ENCODE results near the gene SULT1A4.
"Not testable (repeated sequence)": the region's sequence is repeated elsewhere in the genome, so short reads cannot be mapped to it uniquely, and the experiment has no call there.

SULT1A4 gene

GRCh38 chr16:29459706-29460646, at the start of gene SULT1A4:
Gene SULT1A4, plus strand, starts transcription at chr16:29459913. Its CDS starts 1,473 bp downstream, at chr16:29461386.
- not testable (repeated sequence) for DNase-seq

DNA sequence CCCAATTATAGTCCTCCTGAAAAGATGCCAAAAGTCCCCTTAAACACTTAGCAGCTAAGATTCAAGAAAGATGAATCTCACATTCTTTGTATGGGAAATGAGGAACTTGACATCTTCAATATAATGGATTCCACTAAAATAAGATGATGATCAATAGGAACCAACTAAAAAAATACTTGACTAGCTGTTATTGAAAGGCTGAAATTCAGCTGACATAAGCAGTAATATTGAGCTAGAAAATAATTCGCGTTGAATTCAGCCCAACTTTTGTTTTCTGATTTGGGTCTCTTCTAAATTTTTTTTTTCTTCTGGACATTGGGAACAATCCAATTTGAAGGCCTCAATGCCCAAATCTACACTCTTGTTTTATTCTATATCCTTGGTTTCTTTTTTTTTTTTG, 36.1 kb upstream of the SULT1A4 start:
- DNase-seq: not testable (repeated sequence)

- not testable (repeated sequence) for DNase-seq
Observed at GRCh38 chr16:29425390-29425789, 34.3 kb upstream of the SULT1A4 start.

DNA sequence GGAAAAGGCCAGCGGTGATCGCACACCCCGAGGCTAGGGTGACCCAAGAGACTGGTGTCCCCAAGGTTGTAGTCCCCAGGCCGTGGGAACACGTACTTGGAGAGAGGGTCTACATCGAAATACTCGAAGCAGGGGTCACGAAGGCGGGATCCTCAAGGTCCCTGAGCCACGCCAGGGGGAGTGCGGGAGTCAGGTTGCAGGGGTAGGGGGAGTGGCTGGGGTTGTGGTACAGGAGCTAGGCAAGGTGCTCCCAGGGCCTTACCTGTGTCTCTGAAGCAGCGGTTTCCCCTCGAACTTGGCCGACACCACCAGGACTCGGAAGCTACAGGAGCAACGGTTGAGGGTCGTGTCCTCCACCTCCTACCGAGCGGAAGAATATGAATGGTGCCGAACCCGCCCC, 6.0 kb upstream of the SULT1A4 start:
- not testable (repeated sequence) for DNase-seq

DNA sequence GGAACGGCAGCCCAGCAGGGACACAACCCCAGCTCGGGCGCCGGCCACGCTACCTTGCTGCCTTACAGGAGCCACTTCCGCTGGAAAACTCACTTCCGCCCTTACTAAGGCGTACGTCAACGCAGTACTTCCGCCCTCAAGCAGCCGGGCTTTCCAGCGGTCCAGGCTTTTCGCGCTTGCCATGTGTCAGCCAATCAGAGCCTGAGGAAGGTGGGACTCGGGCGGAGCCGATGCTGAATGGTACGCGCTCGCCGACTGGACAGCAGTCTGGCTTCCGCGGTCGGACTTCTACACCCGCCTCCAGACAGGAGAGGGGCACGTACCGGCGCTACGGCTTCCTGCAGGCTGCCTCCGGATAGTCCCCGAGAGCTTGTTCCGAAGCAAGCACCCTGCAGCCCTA, 5.4 kb upstream of the SULT1A4 start, which contains the start of the genes BOLA2 and SLX1B:
TSS of gene BOLA2 (minus strand) at position 83 of the 400 bp plus-strand sequence. CDS start 98 bp downstream, outside the sequence.
TSS of gene SLX1B (plus strand) at position 265 of the 400 bp plus-strand sequence.
- not testable (repeated sequence) for DNase-seq

DNA sequence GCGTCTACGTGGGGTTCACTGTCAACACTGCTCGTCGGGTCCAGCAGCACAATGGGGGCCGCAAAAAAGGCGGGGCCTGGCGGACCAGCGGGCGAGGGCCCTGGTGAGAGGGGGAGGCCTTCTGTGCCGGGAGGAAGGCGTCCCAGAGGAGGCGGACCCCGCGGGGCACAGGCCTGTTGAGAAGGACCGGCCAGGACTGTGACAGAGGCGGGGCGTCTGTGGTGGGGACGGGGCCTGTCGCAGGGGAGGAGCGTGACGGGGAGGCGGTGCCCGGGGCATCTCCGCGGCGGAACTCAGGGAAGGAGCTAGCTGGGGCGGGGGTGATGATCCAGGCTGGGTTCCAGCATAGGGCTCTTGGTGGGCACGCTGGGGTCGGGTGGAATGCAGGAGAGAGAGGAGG, 4.9 kb upstream of the SULT1A4 start:
- DNase-seq: not testable (repeated sequence)

- DNase-seq: not testable (repeated sequence)
Observed at GRCh38 chr16:29457660-29458059, 2.1 kb upstream of the SULT1A4 start.

DNA sequence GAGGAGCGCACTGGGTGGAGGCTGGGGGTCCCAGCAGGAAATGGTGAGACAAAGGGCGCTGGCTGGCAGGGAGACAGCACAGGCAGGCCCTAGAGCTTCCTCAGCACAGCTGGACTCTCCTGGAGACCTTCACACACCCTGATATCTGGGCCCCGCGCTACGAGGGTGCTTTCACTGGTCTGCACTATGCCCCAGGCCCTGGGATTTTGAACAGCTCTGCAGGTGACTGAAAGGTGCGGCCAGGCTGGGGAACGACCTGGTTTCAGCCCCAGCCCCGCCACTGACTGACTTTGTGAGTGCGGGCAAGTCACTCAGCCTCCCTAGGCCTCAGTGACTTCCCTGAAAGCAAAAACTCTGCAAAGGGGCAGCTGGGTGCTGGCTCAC, 926 bp downstream of the SULT1A4 start:
- DNase-seq: not testable (repeated sequence)

GRCh38 chr16:29465985-29466824, 6.5 kb downstream of the SULT1A4 start:
- not testable (repeated sequence) for DNase-seq

DNA sequence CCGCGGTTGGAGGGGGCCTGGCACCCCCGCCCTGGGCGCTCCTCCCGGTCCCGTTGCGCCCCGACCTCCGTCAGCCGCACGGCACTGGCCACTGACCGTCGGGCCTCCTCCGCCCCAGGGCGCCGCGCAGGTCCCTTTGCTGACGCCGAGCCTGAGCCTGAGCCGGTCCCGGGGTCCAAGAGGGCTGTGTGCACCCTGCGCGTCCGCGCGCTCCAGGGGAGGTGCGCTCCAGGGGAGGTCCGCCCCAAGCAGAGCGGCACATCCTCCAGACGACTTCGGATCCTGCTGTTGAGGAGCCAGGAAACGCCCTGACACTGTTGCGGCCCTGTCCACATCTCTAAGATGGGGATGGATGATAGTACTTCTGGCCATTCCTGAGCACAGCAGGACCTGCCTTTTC, 7.2 kb downstream of the SULT1A4 start:
- DNase-seq: not testable (repeated sequence)

DNA sequence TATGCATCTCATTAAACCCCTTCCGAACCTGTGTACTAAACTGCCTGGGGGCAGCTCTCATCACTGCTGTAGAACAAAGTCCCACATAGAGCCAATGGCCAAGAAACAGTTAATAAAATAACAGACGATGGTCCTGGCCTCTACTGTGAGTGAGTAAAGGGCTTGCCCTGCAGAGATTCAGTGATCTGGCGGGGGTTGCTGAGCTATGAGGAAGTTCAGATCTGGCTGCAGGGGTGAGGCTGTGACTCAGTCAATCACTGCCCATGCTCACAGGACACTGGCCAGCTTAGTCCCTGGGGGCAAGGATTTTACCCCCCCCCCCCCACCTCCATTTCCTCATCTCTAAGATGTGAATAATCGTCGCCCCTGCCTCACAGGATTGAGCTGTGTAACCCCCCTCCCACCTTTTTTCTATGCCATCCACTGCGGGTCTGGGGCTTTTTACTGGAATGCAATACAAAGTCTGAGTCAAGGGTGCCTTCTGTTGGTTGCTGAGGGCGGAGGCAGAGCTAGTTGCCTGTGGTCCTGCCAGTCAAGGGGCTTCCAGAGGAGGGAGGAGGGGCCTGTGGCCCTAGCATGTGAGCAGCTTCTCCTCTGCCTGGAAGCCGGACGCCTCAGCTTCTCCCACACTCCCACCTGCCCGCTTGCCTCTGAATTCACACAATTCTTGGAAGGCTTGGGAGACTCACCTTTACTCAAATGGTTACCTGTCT, 8.1 kb downstream of the SULT1A4 start:
- DNase-seq: not testable (repeated sequence)

DNA sequence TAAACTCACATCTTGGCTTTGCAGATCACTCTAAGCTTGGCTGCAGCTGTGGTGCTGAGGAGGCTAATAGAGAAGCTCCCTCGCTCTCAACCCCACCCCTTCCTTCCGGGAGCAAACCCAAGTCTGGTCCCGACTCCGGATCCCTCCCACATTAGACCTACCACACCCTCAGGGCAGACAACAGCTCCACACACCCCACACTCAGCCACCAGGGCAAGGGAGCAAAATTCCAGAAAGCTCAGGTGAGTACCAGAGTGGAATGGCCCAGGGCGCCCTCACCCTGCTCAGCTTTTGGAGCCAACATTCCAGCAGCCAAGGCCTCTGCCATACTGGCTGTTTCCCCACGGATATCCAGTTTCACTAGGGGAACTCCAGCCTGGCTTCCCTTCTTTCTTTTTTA, 9.9 kb downstream of the SULT1A4 start:
- peak; percentile 7 to 69 for DNase-seq

DNA sequence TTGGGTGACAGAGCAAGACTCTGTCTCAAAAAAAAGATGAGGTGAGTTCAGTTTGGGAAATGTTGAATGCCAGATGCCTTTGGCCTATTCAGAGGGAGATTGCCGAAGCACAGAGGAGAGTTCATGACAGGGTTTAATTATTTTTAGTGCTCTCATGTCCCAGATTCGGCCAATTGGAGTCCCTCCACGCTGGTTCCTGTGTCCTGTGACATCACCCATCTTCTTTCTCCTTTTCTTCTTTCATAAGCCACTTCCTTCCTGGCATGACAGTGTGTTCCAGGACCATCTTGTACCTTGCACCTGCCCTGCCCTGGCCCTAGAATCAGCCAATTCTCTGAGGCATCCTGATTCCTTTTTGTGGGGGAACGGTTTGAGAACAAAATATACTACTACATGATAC, 12.4 kb downstream of the SULT1A4 start:
- DNase-seq: not testable (repeated sequence)

DNA sequence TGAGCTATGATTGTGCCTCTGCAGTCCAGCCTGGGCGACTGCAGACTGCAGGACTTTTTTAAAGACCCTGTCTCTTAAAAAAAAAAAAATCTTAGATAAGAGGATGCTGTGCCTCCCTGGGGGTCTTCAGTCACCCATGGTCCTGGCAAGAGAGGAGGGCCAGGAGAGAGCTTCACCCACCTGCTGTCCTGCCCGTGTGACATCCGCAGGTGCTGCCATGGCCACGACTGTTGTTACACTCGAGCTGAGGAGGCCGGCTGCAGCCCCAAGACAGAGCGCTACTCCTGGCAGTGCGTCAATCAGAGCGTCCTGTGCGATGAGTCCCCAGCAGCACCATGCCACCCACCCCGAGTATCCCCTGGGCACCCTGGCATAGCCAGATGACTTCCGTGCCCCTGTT, 22.6 kb downstream of the SULT1A4 start:
- not testable (repeated sequence) for DNase-seq

GRCh38 chr16:29506308-29506707, 46.6 kb downstream of the SULT1A4 start, which contains the start of gene NPIPB12:
Gene NPIPB12, minus strand, starts transcription at chr16:29506408.
- not testable (repeated sequence) for DNase-seq

All from CD4-positive, alpha-beta T cell treated with Interferon alpha-2 for 1 hour (primary cell).